H1 (cell line): ENCODE results near the gene TCF7L2. TPM values are rescaled to one million over a fixed set of nuclear protein-coding genes. Genes with fewer than 3 reads are reported as not detected.

Experiments used
- CTCF ChIA-PET: fragments of 300-600 bp; sonication (Branson Sonifier 250); formaldehyde crosslinking; loops from one replicate; lab custom pipeline; 2021; ENCODE audit not compliant: partially characterized antibody; lab: Charles Lee
- POLR2A ChIA-PET: fragments of 300-600 bp; sonication (Branson Sonifier 250); formaldehyde crosslinking; loops from one replicate; lab custom pipeline; 2021; ENCODE audit warnings: inconsistent platforms; ENCODE audit not compliant: partially characterized antibody; lab: Charles Lee
- DNase-seq, 2 experiments: peaks; one replicate each; pipeline versions ENCODE4 v3.0.0 to v3.0.0-alpha.2; 2010 to 2022; ENCODE audit warnings: low spot score in 2 of 2, low read depth in 1 of 2, mixed read lengths in 1 of 2
- FAIRE-seq: peaks from 2 replicates; lab custom pipeline; 2011; peaks lifted over from hg19 to GRCh38; lab: Jason Lieb, UNC
- H2AFZ ChIP-seq: 2 replicates; pipeline ENCODE4 v1.8.1; 2012; ENCODE audit warnings: low read length, inconsistent platforms
- H2AK5ac ChIP-seq: 2 replicates; pipeline ENCODE4 v1.6.1; 2013; ENCODE audit warnings: low read depth, low read length
- H2BK120ac ChIP-seq: replicated peaks from 2 replicates; pipeline ENCODE3; 2013; ENCODE audit warnings: low read depth, low read length, inconsistent platforms
- H2BK12ac ChIP-seq: 2 replicates; pipeline ENCODE4 v1.6.1; 2013; ENCODE audit warnings: low read depth, low read length
- H2BK15ac ChIP-seq: 2 replicates; pipeline ENCODE4 v1.6.1; 2013; ENCODE audit warnings: low read length
- H2BK20ac ChIP-seq: 2 replicates; pipeline ENCODE4 v1.6.1; 2013; ENCODE audit warnings: low read length
- H2BK5ac ChIP-seq: 2 replicates; pipeline ENCODE4 v1.6.1; 2013; ENCODE audit warnings: low read depth, low read length
- H3K14ac ChIP-seq: 2 replicates; pipeline ENCODE4 v1.6.1; 2013; ENCODE audit warnings: inconsistent platforms; ENCODE audit not compliant: insufficient read length
- H3K18ac ChIP-seq: 2 replicates; pipeline ENCODE4 v1.6.1; 2013; ENCODE audit warnings: low read length; ENCODE audit errors: extremely low read depth
- H3K23ac ChIP-seq: 2 replicates; pipeline ENCODE4 v1.6.1; 2013; ENCODE audit warnings: inconsistent platforms; ENCODE audit not compliant: insufficient read length
- H3K23me2 ChIP-seq: 2 replicates; pipeline ENCODE4 v1.6.1; 2013; ENCODE audit warnings: low read depth, low read length
- H3K27ac ChIP-seq: 2 replicates; pipeline ENCODE4 v1.6.1; 2011; ENCODE audit warnings: low read depth, low read length, inconsistent platforms
- H3K27me3 ChIP-seq, 4 experiments: replicated peaks in 1 of 4; 1 replicate in 1 of 4; 2 replicates in 3 of 4; pipeline versions ENCODE4 v1.6.1 to v1.8.1; 2011 to 2013; ENCODE audit warnings: low read length in 3 of 4, mild to moderate bottlenecking in 3 of 4, inconsistent platforms in 2 of 4, mixed read lengths in 2 of 4, moderate library complexity in 1 of 4; ENCODE audit not compliant: control insufficient read depth in 3 of 4, insufficient read depth in 3 of 4; ENCODE audit errors: extremely low read depth in 1 of 4
- H3K36me3 ChIP-seq, 4 experiments: 2 replicates each; pipeline versions ENCODE4 v1.6.1 to v1.8.1; 2011 to 2013; ENCODE audit warnings: mild to moderate bottlenecking in 4 of 4, low read length in 3 of 4, moderate library complexity in 2 of 4, control low read depth in 1 of 4, inconsistent platforms in 1 of 4; ENCODE audit not compliant: insufficient read depth in 4 of 4, control insufficient read depth in 2 of 4
- H3K4ac ChIP-seq: replicated peaks from 2 replicates; pipeline ENCODE3; 2013; ENCODE audit warnings: low read length, low read depth, mixed read lengths, inconsistent platforms; ENCODE audit not compliant: insufficient read length
- H3K4me1 ChIP-seq, 4 experiments: replicated peaks in 1 of 4; 1 replicate in 1 of 4; 2 replicates in 3 of 4; pipeline versions ENCODE4 v1.6.1 to v1.8.1; 2011 to 2013; ENCODE audit warnings: low read length in 3 of 4, inconsistent platforms in 2 of 4, mixed read lengths in 1 of 4; ENCODE audit not compliant: insufficient read depth in 4 of 4, control insufficient read depth in 3 of 4
- H3K4me2 ChIP-seq, 2 experiments: 2 replicates each; pipeline versions ENCODE4 v1.6.1 to v1.8.1; 2011 to 2013; ENCODE audit warnings: low read depth in 2 of 2, low read length in 2 of 2, control low read depth in 1 of 2, inconsistent platforms in 1 of 2, mild to moderate bottlenecking in 1 of 2; ENCODE audit not compliant: insufficient read depth in 1 of 2
- H3K4me3 ChIP-seq, 4 experiments: fragments of 200-600, 300-600 bp in 1 of 4; sonication (generic), shearing (Covaris generic), sonication (Bioruptor Twin) in 1 of 4; 2 replicates each; pipeline versions ENCODE4 v1.5.1 to v1.8.1; 2011 to 2016; ENCODE audit warnings: low read length in 4 of 4, low read depth in 3 of 4, control low read depth in 2 of 4, inconsistent platforms in 2 of 4, mild to moderate bottlenecking in 2 of 4, mixed read lengths in 1 of 4, moderate library complexity in 1 of 4; ENCODE audit not compliant: insufficient read depth in 2 of 4; ENCODE audit errors: extremely low read depth in 1 of 4
- H3K56ac ChIP-seq: replicated peaks from 2 replicates; pipeline ENCODE3; 2013; ENCODE audit warnings: low read depth, mild to moderate bottlenecking, mixed read lengths, low read length, inconsistent platforms; ENCODE audit not compliant: insufficient read length
- H3K79me1 ChIP-seq: 2 replicates; pipeline ENCODE4 v1.6.1; 2013; ENCODE audit warnings: low read depth, low read length, control low read depth
- H3K79me2 ChIP-seq, 2 experiments: 2 replicates each; pipeline versions ENCODE4 v1.6.1 to v1.8.1; 2012 to 2013; ENCODE audit warnings: low read length in 2 of 2, mild to moderate bottlenecking in 2 of 2, inconsistent platforms in 1 of 2; ENCODE audit not compliant: insufficient read depth in 2 of 2, control insufficient read depth in 1 of 2
- H3K9ac ChIP-seq, 4 experiments: replicated peaks in 1 of 4; 1 replicate in 1 of 4; 2 replicates in 3 of 4; pipeline versions ENCODE4 v1.6.1 to v1.8.1; 2011 to 2013; ENCODE audit warnings: low read depth in 3 of 4, low read length in 3 of 4, control low read depth in 2 of 4, mild to moderate bottlenecking in 2 of 4, moderate library complexity in 2 of 4, inconsistent platforms in 1 of 4; ENCODE audit errors: extremely low read depth in 1 of 4
- H3K9me3 ChIP-seq, 2 experiments: 2 replicates each; pipeline versions ENCODE4 v1.6.1 to v1.8.1; 2012 to 2013; ENCODE audit warnings: mild to moderate bottlenecking in 2 of 2, moderate library complexity in 2 of 2, control low read depth in 1 of 2, inconsistent platforms in 1 of 2, low read depth in 1 of 2, low read length in 1 of 2, mixed read lengths in 1 of 2; ENCODE audit not compliant: insufficient read depth in 2 of 2
- H4K20me1 ChIP-seq, 2 experiments: replicated peaks in 1 of 2; 2 replicates each; pipeline versions ENCODE3 to v1.8.1; 2011 to 2013; ENCODE audit warnings: inconsistent platforms in 2 of 2, low read length in 2 of 2, mild to moderate bottlenecking in 1 of 2; ENCODE audit not compliant: insufficient read depth in 2 of 2, control insufficient read depth in 1 of 2
- H4K5ac ChIP-seq: 2 replicates; pipeline ENCODE4 v1.6.1; 2013; ENCODE audit warnings: low read length, low read depth, mixed read lengths, inconsistent platforms; ENCODE audit not compliant: insufficient read length
- H4K8ac ChIP-seq: 2 replicates; pipeline ENCODE4 v1.8.0; 2013; ENCODE audit warnings: mild to moderate bottlenecking, moderate library complexity, low read length, inconsistent platforms; ENCODE audit not compliant: insufficient read depth; ENCODE audit errors: extremely low read depth
- H4K91ac ChIP-seq: replicated peaks from 2 replicates; pipeline ENCODE3; 2013; ENCODE audit warnings: low read length, mixed read lengths, inconsistent platforms; ENCODE audit not compliant: insufficient read length
- CEBPB ChIP-seq: IDR thresholded peaks from 2 replicates; pipeline ENCODE4 v1.6.1; 2012; ENCODE audit warnings: low read depth, low read length
- JUND ChIP-seq: IDR thresholded peaks from 2 replicates; pipeline ENCODE4 v1.6.1; 2011; ENCODE audit warnings: mild to moderate bottlenecking, improper control_type of control experiment, low read length
- NRF1 ChIP-seq: IDR thresholded peaks from 2 replicates; pipeline ENCODE4 v1.6.1; 2011; ENCODE audit warnings: mild to moderate bottlenecking, low read depth, low read length, improper control_type of control experiment
- POLR2A ChIP-seq, 2 experiments: IDR thresholded peaks; 1 replicate in 1 of 2; 2 replicates in 1 of 2; pipeline ENCODE4 v1.6.1; 2011; ENCODE audit warnings: low read depth in 2 of 2, low read length in 2 of 2, mild to moderate bottlenecking in 2 of 2; ENCODE audit errors: control extremely low read depth in 1 of 2
- RNF2 ChIP-seq: fragments of 200-900, 300-1000 bp; sonication (generic); IDR thresholded peaks from 2 replicates; pipeline ENCODE4 v1.7.1; 2016; ENCODE audit warnings: borderline replicate concordance, low read depth, mild to moderate bottlenecking, antibody characterized with exemption, low read length; ENCODE audit not compliant: poor library complexity, severe bottlenecking; ENCODE audit errors: missing control alignments
- SIN3A ChIP-seq, 2 experiments: IDR thresholded peaks in 1 of 2; conservative IDR thresholded peaks in 1 of 2; 2 replicates each; pipeline ENCODE4 v1.6.1; 2011 to 2012; ENCODE audit warnings: low read length in 2 of 2, improper control_type of control experiment in 1 of 2, low read depth in 1 of 2, mild to moderate bottlenecking in 1 of 2
- TAF7 ChIP-seq: optimal IDR thresholded peaks from 2 replicates; pipeline ENCODE3; 2011; ENCODE audit warnings: low read depth, mild to moderate bottlenecking, inconsistent platforms, low read length, moderate library complexity, borderline replicate concordance
- WGBS, 2 experiments: shearing (Covaris generic) in 1 of 2; methylation state at CpG; one replicate each; pipeline versions ENCODE4 v1.1.6 to v1.1.7; 2013 to 2015; ENCODE audit warnings: low lambda C conversion rate in 2 of 2, mixed read lengths in 2 of 2, inconsistent platforms in 1 of 2, low coverage in 1 of 2, missing lambda C conversion rate in 1 of 2; ENCODE audit not compliant: insufficient replicate concordance in 2 of 2, insufficient coverage in 1 of 2, insufficient read length in 1 of 2; ENCODE audit errors: extremely low coverage in 1 of 2, missing lambda C conversion rate in 1 of 2; 5-methylcytosine and 5-hydroxymethylcytosine counted together
- polyA plus RNA-seq, 7 experiments: library from polyadenylated mRNA; depleted of rRNA in 3 of 7; stranded (reverse) in 5 of 7; unstranded in 2 of 7; fragments of >200 nt in 5 of 7; fragments of 200-250 nt in 2 of 7; gene quantifications; 1 replicate in 5 of 7; 2 replicates in 1 of 7; 4 replicates in 1 of 7; pipeline versions ENCODE4 v1.2.1 to v1.2.3, GENCODE V29; 2011 to 2013; ENCODE audit warnings: missing spikeins in 2 of 7, mixed read lengths in 2 of 7
- total RNA-seq: library from RNA; stranded (reverse); fragmentation: NEBNext Ultra II Directional; extraction: Animal tissue kit (Norgen Biotek cat#: 25700); gene quantifications from 2 replicates; pipeline ENCODE4 v1.2.1, GENCODE V29; 2021

TCF7L2 gene
- total and polyA plus RNA-seq, 2 of the 8 experiments (the other 6 are each of a cell fraction or from before 2014, with no cell fraction given): 33.9 to 67.3 TPM

- H3K4me3 ChIP-seq: no peak overlapping the region
- H2BK20ac ChIP-seq: no peak overlapping the region
- H3K9me3 ChIP-seq: no peaks in the 10 kb centered on the region
- H3K23ac ChIP-seq: no peak overlapping the region
- no peak overlapping the region for H3K9ac ChIP-seq
- H3K27ac ChIP-seq: no peak overlapping the region
- H2AK5ac ChIP-seq: no peak overlapping the region
- TF ChIP-seq RNF2 (no peak), CEBPB (no peak), TAF7 (no peak), JUND (no peak), NRF1 (no peak), SIN3A (conservative IDR thresholded peaks at IDR 0.05 in 1 of 2, IDR thresholded peaks at IDR 0.05 in 1 of 2; ENCODE audit: low read depth in 1 of 2, low read length in 2 of 2) (no peak), POLR2A (IDR thresholded peaks at IDR 0.05; ENCODE audit: control extremely low read depth in 1 of 2, low read depth in 2 of 2, low read length in 2 of 2) (no peak)
- POLR2A ChIA-PET: interaction anchor here (1.1 to 1.5 kb wide), 3 partner anchors 9 to 36 kb away, joined by 3 to 6 read pairs (median 4); no protein-coding TSS in a partner anchor
- no peak overlapping the region for H2BK12ac ChIP-seq
- peaks cover 0 to 23% (median 0%) of the 10 kb centered on the region in 4 experiments; a peak in 2 of 8 replicates for H3K36me3 ChIP-seq
- H2AFZ ChIP-seq: no peak overlapping the region
- FAIRE-seq (no peak), DNase-seq (no peak)
- peaks cover 18 to 35% of the 10 kb centered on the region in 2 experiments for H4K20me1 ChIP-seq
- peaks cover 17 to 97% of the 10 kb centered on the region in 2 experiments for H3K79me2 ChIP-seq
- no peak overlapping the region for H3K4ac ChIP-seq
- 87% methylated on average over 5 of the region's 5 CpGs; no CpG with 5 or more reads in 1 of the 2 experiments for WGBS, 2 experiments
- H3K27me3 ChIP-seq: no peaks in the 10 kb centered on the region
- H3K79me1 ChIP-seq: peaks cover 23% of the 10 kb centered on the region
- H3K14ac ChIP-seq: no peak overlapping the region
- H3K4me1 ChIP-seq: peaks cover 12 to 35% (median 28%) of the 10 kb centered on the region in 4 experiments; a peak in 6 of 7 replicates
- H3K56ac ChIP-seq: no peak overlapping the region
- no peak overlapping the region for H2BK15ac ChIP-seq
- H4K8ac ChIP-seq: no peak overlapping the region
- H2BK5ac ChIP-seq: no peak overlapping the region
- H3K23me2 ChIP-seq: no peaks in the 10 kb centered on the region
- H3K4me2 ChIP-seq: no peak overlapping the region
- no peak overlapping the region for H2BK120ac ChIP-seq
- no peak overlapping the region for H4K5ac ChIP-seq
- CTCF ChIA-PET: interaction anchor here (0.7 to 1.3 kb wide), 2 partner anchors 257 to 268 kb away, joined by 3 to 5 read pairs; no protein-coding TSS in a partner anchor
- no peak overlapping the region for H4K91ac ChIP-seq
- H3K18ac ChIP-seq: no peak overlapping the region
Measured at GRCh38 chr10:112989826-112990225, 39.8 kb downstream of the TCF7L2 start.
